Eye (tissue), 1 donor: ENCODE results near the gene RNF213.
"Not testable (repeated sequence)": the region's sequence is repeated elsewhere in the genome, so short reads cannot be mapped to it uniquely, and the experiment has no call there.

Source experiments
- DNase-seq: peaks from one replicate; pipeline ENCODE4 v3.0.0-alpha.2; 2015

Gene RNF213

DNA sequence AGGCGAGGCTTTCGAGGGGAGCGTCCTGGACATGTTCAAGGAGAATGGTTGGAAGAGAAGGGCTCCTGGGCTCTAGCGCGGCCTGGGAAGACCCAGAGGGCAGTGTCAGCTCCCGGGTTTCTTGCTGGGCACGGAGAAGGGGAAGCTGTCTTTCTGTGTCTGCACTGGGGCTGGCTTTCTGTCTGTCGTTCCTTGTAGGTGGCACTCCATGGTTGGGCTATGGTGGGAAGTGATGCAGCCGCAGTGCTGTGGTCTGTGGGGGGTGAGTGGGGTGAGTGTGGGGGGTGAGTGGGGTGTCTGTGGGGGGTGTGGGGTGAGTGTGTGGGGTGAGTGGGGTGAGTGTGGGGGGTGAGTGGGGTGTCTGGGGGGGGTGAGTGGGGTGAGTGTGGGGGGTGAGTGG, 13.7 kb downstream of the RNF213 start:
- no peak for DNase-seq

DNA sequence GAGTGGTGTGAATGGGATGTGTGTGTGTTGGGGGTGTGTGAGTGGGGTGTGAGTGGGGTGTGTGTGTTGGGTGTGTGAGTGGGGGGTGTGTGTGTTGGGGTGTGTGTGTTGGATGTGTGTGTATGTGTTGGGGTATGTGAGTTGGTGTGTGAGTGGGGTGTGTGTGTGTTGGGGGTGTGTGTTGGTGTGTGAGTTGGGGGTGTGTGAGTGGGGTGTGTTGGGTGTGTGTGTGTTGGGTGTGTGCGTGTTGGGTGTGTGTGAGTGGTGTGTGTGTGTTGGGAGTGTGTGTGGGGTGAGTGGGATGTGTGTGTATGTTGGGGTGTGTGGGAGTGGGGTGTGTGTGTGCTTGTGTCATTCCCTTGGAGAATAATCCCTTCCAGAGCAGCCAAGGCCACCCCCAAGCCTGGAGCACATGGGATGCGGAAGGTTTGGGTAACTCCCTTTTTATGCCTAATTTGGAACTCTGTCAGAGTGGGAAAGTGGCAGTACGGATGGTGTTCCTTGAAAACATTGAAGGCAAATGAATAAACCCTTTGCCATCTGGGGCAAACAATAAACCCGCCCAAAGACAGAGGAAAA, 14.3 kb downstream of the RNF213 start:
- DNase-seq: no peak

DNA sequence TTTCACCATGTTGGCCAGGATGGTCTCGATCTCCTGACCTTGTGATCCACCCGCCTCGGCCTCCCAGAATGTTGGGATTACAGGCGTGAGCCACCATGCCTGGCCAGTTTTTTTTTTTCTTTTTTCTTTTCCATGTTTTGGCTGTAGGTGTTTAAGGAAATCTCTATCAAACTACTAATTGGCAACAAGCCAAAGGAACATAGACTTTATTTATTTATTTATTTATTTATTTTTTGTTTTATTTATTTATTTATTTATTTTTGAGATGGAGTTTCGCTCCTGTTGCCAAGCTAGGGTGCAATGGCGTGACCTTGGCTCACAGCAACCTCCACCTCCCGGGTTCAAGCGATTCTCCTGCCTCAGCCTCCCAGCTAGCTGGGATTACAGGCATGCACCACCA, 15.2 kb downstream of the RNF213 start:
- DNase-seq: not testable (repeated sequence)

DNA sequence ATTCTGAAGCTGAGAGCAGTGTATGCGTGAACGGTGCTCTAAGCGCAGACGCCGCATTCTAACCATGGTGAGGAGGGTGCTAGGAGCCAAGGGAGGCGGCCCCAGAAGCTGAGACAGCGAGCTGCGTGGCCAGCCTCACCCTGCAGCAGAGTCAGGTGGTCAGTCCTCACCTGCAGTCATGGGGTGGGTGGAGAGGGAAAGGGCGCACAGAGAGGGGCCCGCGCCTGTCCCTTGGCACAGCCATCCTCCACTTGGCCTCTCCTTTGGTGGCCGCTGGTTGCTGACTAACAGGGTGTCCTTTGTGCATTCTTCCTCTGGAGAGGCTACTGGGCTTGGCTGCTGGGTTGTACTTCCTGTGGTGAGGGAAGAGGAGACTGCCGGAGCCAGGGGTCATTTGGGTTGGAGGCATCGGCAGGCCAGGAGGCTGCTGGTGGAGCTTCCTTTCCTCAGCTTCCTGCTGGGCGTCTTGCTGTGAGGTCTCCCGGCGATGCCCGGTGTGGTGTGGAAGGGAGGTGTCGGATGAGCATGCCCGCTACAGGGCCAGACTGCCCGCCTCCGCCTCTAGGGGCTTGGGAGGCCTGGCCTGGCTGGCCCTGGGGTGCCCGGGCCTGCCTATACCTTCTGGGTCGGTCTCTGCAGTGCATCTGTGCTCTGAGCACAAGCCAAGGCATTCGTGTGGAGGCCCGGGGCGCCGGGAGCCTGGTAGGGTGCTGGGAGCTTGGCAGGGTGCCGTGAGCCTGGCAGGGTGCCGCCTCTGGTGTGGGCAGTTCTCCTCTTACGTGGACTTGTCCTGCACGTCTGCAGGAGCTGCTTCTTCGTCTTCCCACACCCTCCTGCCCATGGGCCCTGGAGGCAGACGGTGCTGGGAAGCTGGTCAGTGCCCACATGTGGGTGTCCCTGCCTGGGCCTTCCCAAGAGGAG, 17.4 kb downstream of the RNF213 start:
- DNase-seq: no peak

DNA sequence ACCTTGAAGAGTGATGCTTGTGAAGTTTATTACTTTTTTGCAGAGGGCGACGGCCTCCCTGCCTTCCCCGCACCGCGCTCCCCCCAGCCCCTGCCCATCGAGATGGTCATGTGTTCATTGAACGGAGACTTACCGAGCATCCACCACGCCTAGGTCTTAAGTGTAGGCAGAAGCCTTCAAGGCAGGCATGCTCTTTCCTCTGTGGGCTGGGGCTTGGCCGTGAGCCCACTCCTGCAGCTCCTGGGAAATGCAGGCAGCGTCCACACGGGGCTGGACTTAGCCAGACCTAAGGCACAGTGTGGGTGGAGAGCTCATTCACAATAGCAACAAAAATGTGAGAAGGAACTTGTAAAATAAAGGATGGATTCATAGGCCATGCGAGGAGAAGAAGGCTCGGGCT, 19.2 kb downstream of the RNF213 start:
- DNase-seq: no peak

DNA sequence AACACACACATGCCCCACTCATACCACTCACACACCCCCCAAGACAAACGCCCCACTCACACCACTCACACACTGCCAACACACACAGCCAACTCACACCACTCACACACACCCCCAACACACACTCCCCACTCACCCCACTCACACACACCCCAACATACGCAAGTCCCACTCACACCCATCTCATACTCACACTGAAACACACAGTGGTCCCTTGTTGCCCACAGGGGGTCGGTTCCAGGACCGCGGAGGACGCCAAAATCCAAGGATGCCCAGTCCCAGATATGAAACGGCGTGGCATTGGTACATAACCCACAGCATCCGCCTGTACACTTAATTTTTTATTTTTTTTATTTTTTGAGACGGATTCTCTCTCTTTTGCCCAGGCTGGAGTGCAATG, 20.9 kb downstream of the RNF213 start:
- no peak for DNase-seq

DNA sequence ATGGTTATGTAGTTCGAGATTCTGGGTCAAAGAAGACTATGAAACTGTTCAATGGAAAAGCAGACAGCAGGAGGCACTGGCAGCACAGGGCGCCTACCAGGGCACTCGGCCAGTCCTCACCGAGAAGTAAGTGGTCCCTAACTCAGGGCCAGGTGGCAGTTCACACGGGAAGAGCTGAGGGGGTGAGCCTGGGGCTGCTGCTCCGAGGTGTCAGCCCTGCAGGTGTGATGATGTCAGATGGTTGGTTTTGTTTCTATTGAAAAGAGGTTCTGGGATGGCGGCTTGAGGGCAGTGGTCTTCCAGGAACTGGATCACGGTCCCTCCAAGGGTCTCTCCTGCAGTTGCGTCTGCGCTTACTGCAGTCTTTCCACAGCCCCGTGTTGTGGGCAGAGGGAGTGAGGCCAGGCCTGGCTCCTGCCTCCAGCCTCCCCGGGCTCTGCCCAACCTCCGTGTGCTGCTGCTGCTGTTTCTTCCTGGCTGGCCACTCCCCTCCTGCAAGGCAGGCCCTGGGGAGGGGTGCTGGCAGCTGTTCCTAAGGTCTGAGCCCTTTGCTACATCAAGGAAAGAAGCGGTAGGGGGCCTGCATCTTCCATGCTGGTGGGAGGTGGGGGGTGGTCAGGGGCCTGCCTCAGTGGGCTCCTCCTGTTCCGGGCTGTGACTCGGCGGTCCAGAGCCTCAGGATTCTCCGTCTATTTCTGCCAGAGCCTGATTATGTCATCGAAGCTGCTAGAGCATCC, 22.6 kb downstream of the RNF213 start:
- DNase-seq: no peak

DNA sequence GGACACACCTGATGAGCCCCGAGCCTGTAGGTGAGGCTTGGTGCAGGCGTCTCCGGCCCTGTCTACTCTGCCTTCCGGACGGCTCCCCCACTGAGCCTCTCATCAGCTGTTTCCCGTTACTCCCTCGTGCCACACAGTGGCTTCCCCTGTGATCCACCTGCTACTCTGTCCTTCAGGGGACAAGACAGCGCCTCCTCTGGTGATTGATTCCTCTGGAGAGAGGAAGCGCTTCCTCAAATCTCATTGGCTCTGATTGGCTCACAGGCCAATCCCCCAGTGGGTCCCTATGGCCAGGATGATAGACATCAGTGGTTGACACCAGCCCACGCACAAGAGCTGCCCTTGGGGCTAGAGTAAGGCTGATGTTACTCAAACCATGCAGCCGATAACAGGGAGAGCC, 24.0 kb downstream of the RNF213 start:
- DNase-seq: no peak

DNA sequence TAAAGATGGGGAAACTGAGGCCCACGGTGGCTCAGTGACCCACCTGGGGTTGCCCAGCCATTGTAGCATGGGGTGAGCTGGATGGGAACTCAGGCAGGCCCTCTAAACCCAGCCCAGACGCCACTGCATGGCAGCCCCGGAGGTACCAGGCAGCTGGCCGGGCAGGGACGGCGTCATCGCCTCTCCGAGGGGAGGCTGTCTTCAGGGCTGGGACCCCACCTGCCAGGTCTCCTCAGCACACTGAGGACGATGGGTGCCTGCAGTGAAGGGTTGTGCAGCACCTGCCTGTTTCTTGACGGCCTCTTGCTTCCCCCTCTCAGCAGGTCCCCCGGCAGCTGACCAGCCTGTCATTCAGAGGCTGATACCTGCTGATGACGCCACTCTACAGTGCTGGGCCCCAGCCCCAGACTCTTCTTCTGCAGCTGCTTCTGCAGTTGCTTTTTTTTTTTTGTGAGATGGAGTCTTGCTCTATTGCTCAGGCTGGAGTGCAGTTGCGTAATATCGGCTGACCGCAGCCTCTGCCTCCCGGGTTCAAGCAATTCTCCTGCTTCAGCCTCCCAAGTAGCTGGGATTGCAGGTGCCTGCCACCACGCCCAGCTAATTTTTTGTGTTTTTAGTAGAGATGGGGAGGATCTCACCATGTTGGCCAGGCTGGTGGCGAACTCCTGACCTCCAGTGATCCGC, 24.7 kb downstream of the RNF213 start:
- no peak for DNase-seq

DNA sequence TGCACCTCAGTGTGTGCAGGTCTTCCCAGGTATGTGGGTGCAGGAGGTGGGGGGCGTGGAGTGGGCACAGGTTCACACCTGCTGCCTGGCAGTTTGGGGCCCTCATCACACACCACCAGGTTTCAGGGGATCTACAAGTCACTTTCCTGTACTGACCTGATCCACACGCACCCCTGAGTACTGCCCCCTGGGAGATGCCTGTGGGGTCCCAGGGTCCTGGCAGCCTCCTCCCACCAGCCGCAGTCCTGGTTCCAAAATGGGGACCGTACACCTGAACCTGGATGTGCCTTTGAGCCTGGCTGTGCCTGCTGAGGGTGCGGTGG, 25.9 kb downstream of the RNF213 start:
- no peak for DNase-seq

DNA sequence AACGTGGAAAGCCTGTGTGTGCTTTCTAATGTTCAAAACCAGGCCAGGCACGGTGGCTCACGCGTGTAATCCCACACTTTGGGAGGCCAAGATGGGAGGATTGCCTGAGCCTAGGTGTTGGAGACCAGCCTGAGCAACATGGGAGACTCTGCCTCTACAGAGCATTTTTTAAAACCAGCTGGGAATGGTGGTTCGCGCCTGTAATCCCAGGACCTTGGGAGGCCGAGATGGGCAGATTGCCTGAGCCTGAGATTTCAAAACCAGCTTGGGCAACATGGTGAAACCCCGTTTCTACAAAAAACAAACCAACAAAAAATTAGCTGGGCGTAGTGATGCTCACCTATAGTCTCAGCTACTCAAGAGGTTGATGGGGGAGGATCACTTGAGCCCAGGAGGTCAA, 26.4 kb downstream of the RNF213 start:
- no peak for DNase-seq

DNA sequence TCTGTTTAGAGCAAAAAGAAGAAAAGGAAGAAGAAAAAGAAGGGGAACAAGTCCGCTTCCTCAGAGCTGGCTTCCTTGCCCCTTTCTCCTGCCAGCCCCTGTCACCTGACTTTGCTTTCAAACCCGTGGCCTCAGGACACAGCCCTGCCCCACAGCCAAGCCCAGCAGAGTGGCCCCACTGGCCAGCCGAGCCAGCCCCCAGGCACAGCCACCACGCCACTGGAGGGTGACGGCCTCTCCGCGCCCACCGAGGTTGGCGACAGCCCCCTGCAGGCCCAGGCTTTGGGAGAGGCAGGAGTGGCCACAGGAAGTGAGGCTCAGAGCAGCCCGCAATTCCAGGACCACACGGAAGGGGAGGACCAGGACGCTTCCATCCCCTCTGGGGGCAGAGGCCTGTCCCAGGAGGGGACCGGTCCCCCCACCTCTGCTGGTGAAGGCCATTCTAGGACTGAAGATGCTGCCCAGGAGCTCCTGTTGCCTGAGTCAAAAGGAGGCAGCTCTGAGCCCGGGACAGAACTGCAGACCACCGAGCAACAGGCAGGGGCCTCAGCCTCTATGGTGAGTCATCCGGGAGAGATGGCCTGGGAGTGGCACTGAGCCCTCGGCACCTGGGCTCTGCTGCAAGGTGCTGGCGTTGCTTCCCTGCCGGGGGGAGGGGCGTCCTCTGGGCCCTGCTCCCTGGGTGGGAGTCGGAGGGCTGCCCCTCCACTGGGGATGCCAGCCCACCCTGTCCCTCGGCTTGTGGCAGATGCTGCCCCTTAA, 27.3 kb downstream of the RNF213 start:
- DNase-seq: no peak

DNA sequence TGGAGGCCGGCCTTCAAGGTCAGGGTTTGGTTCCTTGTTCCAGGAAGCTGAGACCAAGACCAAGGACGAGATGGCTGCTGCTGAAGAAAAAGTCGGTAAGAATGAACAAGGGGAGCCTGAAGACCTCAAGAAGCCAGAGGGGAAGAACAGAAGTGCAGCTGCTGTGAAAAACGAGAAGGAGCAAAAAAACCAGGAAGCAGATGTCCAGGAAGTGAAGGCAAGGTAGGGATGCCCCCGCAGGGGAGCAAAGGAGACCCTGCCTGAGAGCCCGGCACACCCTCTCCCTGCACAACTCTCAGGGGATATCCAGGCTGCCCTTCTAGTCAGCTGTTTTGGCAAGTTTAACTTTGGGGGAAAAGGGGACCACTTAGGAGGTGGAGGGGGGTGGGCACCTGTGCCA, 29.0 kb downstream of the RNF213 start:
- no peak for DNase-seq

DNA sequence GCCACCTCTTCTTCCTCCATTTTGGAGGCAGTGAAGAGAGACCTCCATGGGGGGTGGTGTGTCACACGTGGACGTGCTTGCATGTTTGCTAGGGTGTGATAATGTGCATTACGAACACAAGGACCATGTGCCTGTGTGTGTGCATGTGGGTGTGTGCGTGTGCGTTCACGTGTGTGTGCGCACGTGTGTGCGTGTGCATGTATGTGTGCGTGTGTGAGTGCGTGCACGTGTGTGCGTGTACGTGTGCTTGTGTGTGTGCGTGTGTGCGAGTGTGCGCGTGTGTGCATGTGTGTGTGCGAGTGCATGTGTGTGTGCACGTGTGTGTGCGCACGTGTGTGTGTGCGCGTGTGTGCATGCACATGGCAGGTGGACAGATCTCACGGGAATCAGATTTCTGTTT, 29.5 kb downstream of the RNF213 start:
- DNase-seq: no peak

DNA sequence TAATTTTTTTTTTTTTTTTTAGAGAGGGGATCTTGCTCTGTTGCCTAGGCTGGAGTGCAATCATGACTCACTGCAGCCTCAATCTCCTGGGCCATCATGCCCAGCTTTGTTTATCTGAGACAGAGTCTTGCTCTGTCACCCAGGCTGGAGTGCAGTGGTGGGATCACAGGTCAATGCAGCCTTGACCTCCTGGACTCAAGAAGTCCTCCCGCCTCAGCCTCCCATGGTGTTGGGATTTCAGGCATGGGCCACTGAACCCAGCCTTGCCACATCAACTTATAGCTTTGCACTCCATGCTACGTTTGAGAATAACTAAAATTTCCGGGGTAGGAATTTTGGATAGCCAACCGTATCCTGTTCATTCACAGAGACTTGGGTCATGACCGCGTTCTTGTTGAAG, 30.6 kb downstream of the RNF213 start:
- DNase-seq: no peak

DNA sequence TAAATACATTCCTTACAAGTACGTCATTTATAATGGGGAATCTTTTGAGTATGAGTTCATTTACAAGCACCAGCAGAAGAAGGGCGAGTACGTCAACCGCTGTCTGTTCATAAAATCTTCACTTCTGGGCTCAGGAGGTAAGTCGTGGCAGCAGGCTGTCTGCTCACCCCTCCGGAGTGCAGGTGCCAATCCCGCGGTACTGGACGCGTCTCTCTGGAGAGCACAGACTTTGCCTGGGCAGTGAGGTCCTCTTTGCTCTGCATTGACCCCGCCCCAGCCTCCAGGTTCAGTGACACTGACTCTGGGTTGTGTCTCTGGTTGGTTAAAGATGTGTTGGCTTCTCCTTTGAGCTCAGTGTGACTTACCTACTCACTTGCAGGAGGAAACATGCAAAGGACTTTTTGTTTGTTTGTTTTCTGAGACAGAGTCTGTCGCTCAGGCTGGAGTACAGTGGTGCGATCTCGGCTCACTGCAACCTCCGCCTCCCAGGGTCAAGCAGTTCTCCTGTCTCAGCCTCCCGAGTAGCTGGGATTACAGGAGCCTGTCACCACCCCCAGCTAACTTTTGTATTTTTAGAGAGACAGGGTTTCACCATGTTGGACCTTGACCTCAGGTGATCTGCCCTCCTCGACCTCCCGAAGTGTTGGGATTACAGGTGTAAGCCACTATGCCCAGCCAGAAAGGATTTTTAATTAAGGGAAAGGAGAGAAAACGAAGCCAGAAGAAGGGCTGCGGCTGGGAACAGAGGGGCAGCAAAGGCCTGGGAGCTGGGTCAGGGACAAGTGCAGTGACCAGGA, 31.2 kb downstream of the RNF213 start:
- DNase-seq: no peak

DNA sequence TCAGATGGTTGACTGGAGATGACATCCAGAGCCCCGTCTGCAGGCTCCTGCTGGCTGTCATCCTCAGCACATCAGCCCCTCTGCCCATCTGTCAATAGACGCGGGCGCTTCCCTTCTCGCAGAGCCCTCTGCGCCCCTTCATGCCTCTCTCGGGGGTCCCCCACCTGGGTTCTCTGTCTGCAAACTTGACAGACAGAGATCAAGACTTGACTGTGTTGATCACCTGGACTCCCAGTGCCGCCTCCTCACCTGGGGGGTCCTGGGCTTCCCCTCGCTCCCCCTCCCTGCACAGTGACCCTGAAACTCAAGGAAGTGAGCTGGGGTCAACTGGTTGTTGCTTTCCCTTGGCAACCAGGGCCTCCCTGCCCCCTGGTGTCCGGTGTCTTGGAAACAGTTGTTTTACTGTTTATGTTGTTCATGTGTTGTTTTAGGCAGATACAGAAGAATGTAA, 31.9 kb downstream of the RNF213 start:
- peak; percentile 81 for DNase-seq

DNA sequence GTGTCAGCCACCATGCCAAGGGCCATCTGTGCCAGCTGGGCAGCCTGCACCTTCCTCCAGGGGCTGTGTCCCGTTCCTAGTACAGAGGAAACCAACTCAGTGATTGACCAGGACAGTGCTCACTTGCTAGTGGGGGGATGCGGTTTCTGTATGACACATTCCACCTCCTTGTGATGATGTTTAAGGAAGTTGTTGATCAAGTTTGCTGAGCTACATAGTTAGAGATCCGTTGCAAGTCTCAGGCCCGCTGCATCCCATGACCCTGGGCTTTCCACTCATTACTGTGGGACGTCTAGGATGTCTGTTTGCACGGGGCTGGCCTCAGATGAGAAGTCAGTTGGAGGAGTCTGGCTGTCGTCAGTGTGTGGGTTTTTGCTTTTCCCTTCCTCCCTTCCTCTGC, 33.6 kb downstream of the RNF213 start:
- no peak for DNase-seq

DNA sequence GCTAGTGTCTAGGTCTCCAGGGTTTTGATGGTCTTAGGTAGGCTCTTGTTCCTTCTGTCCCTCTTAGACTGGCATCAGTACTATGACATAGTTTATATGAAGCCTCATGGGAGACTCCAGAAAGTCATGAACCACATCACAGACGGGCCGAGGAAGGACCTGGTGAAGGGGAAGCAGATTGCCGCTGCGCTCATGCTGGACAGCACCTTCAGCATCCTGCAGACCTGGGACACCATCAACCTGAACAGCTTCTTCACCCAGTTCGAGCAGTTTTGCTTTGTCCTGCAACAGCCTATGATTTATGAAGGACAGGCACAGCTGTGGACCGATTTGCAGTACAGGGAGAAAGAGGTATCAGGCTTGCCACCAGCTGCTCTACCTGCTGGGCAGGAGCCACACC, 34.0 kb downstream of the RNF213 start:
- DNase-seq: no peak

DNA sequence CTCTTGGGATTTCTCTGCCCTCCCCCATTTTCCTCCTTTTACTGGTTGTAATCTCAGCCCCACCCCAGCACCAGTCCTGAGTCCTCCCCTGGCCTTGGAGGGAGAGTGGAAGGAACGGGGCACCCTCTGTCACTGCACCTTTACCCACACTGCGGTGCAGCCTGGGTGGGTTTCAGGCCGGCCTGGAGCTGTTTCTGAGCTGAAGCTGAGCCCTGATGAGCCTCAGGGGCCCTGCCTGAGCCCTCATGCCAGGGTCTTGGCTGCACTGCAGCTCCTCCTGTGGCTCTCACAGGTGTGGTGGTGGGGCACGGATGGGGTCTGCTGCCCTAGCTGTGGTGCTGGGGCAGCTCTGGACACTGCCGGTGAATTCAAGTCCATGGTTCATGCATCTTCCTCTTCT, 34.5 kb downstream of the RNF213 start:
- no peak for DNase-seq

DNA sequence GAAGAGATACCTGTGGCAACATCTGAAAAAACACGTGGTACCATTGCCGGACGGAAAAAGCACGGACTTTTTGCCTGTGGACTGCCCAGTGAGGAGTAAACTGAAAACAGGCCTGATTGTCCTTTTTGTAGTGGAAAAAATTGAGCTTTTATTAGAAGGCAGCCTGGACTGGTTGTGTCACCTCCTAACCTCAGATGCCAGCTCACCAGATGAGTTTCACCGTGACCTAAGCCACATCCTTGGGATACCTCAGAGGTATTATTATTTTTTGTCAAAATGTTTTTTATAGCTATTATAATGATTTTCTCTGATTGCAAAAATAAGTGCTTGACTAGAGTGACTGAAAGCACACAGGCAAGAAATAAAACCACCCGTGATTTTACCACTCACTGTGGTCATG, 34.9 kb downstream of the RNF213 start:
- DNase-seq: no peak

DNA sequence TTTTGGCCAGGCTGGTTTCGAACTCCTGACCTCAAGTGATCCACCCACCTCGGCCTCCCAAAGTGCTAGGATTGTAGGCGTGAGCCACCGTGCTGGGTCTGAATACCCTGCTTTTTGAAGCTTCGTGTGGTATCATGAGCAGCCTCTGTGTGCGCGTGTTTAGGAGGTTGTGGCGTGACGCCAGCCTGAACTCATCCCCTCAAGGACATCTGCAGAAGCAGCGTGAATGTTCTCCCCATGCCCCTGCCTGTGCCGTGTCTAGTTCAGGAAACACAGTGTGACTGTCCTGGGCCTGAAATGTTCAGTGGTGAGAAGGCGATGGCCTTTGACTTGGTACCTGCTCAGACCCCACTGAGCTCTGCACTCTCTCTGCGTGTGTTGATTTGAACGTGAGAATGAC, 35.6 kb downstream of the RNF213 start:
- no peak for DNase-seq
